HepG2 (cell line): Measurements from ENCODE around the gene CTF1. TPM values are rescaled to one million over a fixed set of nuclear protein-coding genes. Genes with fewer than 3 reads are reported as not detected.

Source experiments
- AGO2 ChIP-seq: fragments of 200-400 bp; formaldehyde crosslinking; optimal IDR thresholded peaks from 2 replicates; pipeline ENCODE3; 2017; ENCODE audit warnings: mild to moderate bottlenecking, low read depth, low read length, moderate library complexity
- FIP1L1 ChIP-seq: fragments of 200-400 bp; formaldehyde crosslinking; IDR thresholded peaks from 2 replicates; pipeline ENCODE4 v1.6.1; 2018; ENCODE audit warnings: low read depth, mild to moderate bottlenecking, low read length, moderate library complexity, borderline replicate concordance; ENCODE audit not compliant: insufficient read depth
- KAT7 ChIP-seq: IDR thresholded peaks from 2 replicates; pipeline ENCODE4 v1.6.1; 2018; ENCODE audit warnings: borderline replicate concordance, missing compliant biosample characterization
- MAZ ChIP-seq, 2 experiments: sonication (generic) in 1 of 2; formaldehyde crosslinking in 1 of 2; IDR thresholded peaks; 2 replicates each; pipeline versions ENCODE4 v1.5.0 to v1.6.1; 2012 to 2020; ENCODE audit warnings: low read depth in 2 of 2, mild to moderate bottlenecking in 2 of 2, borderline replicate concordance in 1 of 2, improper control_type of control experiment in 1 of 2, low read length in 1 of 2, missing genetic modification reagents in 1 of 2, moderate library complexity in 1 of 2
- RCOR2 ChIP-seq: IDR thresholded peaks from 2 replicates; pipeline ENCODE4 v1.6.1; 2016; ENCODE audit warnings: missing biosample characterization, missing genetic modification reagents
- SMAD3 ChIP-seq: sonication (generic); formaldehyde crosslinking; IDR thresholded peaks from 2 replicates; pipeline ENCODE4 v1.4.0; 2020; ENCODE audit warnings: missing genetic modification reagents
- THAP9 ChIP-seq: sonication (generic); formaldehyde crosslinking; IDR thresholded peaks from 2 replicates; pipeline ENCODE4; 2020; ENCODE audit warnings: missing genetic modification reagents, mild to moderate bottlenecking, borderline replicate concordance
- ZBTB1 ChIP-seq: sonication (generic); formaldehyde crosslinking; IDR thresholded peaks from 2 replicates; pipeline ENCODE4 v1.4.0; 2020; ENCODE audit warnings: missing genetic modification reagents, borderline replicate concordance
- ZFP82 ChIP-seq: sonication (generic); formaldehyde crosslinking; IDR thresholded peaks from 2 replicates; pipeline ENCODE4 v1.5.1; 2020; ENCODE audit warnings: mild to moderate bottlenecking, missing genetic modification reagents, borderline replicate concordance
- ZFP90 ChIP-seq: sonication (generic); formaldehyde crosslinking; IDR thresholded peaks from 2 replicates; pipeline ENCODE4 v1.8.0; 2022; ENCODE audit warnings: missing genetic modification reagents, mild to moderate bottlenecking, inconsistent platforms, borderline replicate concordance
- ZFX ChIP-seq: sonication (generic); formaldehyde crosslinking; IDR thresholded peaks from 2 replicates; pipeline ENCODE4 v1.4.0; 2020; ENCODE audit warnings: mild to moderate bottlenecking, low read depth, missing genetic modification reagents, moderate library complexity
- ZMYM3 ChIP-seq: sonication (generic); formaldehyde crosslinking; IDR thresholded peaks from 2 replicates; pipeline ENCODE4 v1.5.1; 2020; ENCODE audit warnings: mild to moderate bottlenecking, missing genetic modification reagents
- ZNF687 ChIP-seq: sonication (generic); formaldehyde crosslinking; IDR thresholded peaks from 2 replicates; pipeline ENCODE4 v1.5.1; 2020; ENCODE audit warnings: mild to moderate bottlenecking, missing genetic modification reagents, moderate library complexity
- ZNF747 ChIP-seq: sonication (generic); formaldehyde crosslinking; IDR thresholded peaks from 2 replicates; pipeline ENCODE4 v1.8.1; 2023; ENCODE audit warnings: missing genetic modification reagents, mild to moderate bottlenecking, borderline replicate concordance
- ZNF768 ChIP-seq: sonication (generic); formaldehyde crosslinking; IDR thresholded peaks from 2 replicates; pipeline ENCODE4 v1.4.0; 2020; ENCODE audit warnings: missing genetic modification reagents
- ZSCAN12 ChIP-seq: sonication (generic); formaldehyde crosslinking; IDR thresholded peaks from 2 replicates; pipeline ENCODE4 v1.9.0; 2021; ENCODE audit warnings: mild to moderate bottlenecking, missing genetic modification reagents
- polyA plus RNA-seq, 8 experiments: library from polyadenylated mRNA; depleted of rRNA in 3 of 8; stranded (reverse) in 7 of 8; unstranded in 1 of 8; fragments of >200 nt; fragmentation: Illumina TruSeq in 4 of 8; extraction: Trizol in 4 of 8; gene quantifications; 2 replicates each; pipeline versions ENCODE4 v1.2.1 to v1.2.3, GENCODE V29; 2011 to 2016; ENCODE audit warnings: low read depth in 4 of 8, missing spikeins in 1 of 8, mixed read lengths in 1 of 8; ENCODE audit not compliant: insufficient read depth in 1 of 8
- total RNA-seq, 5 experiments: library from RNA; depleted of rRNA; stranded (reverse); fragments of >200 nt; fragmentation: Illumina TruSeq; extraction: Trizol; gene quantifications; 2 replicates each; pipeline ENCODE4 v1.2.3, GENCODE V29; 2016; ENCODE audit warnings: low read depth in 1 of 5
- TF ChIP-seq, protein P1 (sequence below): sonication (generic); formaldehyde crosslinking; IDR thresholded peaks from 2 replicates; pipeline ENCODE4 v1.4.0; 2020; ENCODE audit warnings: mild to moderate bottlenecking, missing genetic modification reagents, borderline replicate concordance

Gene CTF1
- total and polyA plus RNA-seq, 2 of the 13 experiments (the other 11 are each of a cell fraction or from before 2014, with no cell fraction given), result 0.13 to 1.8 TPM

DNA sequence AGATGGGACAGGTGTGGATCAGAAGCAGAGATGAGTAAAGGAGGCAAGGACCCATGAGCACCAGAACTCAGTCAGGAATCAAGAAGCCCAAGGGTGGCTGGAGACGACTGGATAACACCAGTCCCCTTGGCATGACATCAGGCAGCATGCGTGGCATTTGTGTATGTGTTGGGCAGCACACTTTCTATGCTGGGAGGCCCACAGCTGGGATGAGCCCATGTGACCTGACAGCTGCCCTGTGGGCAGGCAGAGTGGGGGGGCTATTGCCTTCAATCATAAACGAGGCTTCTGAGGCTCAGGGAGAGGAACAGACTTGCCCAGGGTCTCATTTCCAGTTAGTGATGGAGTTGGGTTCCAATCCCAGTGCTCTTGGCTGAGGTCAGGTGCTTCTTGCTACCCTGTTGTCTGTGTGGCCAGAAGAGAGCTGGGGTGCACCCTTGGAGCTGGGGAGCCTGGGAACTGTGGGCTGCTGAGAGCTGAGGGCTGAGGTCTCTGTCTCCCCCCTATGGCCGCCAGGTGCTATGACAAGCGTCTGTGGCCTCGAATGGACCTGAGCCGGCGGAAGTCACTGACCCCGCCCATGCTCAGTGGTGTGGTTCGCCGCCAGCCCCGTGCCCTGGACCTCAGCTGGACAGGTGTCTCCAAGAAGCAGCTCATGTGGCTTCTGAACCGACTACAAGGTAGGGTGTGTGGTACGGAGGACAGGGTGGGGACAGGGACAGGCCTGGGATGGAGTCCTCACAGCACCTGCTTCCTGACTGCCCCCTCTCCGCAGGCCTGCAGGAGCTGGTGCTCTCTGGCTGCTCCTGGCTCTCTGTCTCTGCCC, 45.4 kb downstream of the CTF1 start (continued):
- TF ChIP-seq ZFP90 (CRISPR knock-in tag) (0 out of 2 replicates have a peak, but pooled peaks have one; percentile 70), THAP9 (CRISPR knock-in tag) (peak; percentile 47; the same call in 1 of the 2 replicates), MAZ (IDR thresholded peaks at IDR 0.05; ENCODE audit: borderline replicate concordance, low read depth, low read length) (0 out of 2 replicates have a peak, but pooled peaks have one; percentile 12), MAZ (CRISPR knock-in tag; IDR thresholded peaks at IDR 0.05; ENCODE audit: low read depth) (0 out of 2 replicates have a peak, but pooled peaks have one; percentile 50), ZMYM3 (CRISPR knock-in tag) (0 out of 2 replicates have a peak, but pooled peaks have one; percentile 29), KAT7 (CRISPR knock-in tag) (peak; percentile 34; the same call in 1 of the 2 replicates), ZSCAN12 (CRISPR knock-in tag) (no peak), ZFP82 (CRISPR knock-in tag) (0 out of 2 replicates have a peak, but pooled peaks have one; percentile 44), ZBTB1 (CRISPR knock-in tag) (no peak), AGO2 (peak; percentile 70), ZNF768 (CRISPR knock-in tag) (peak; percentile 57; the same call in 1 of the 2 replicates), ZNF687 (CRISPR knock-in tag) (peak; percentile 97), ZFX (CRISPR knock-in tag) (peak; percentile 54; the same call in 1 of the 2 replicates), ZNF747 (CRISPR knock-in tag) (0 out of 2 replicates have a peak, but pooled peaks have one; percentile 30), FIP1L1 (no peak), SMAD3 (CRISPR knock-in tag) (peak; percentile 35; the same call in 1 of the 2 replicates), RCOR2 (CRISPR knock-in tag) (no peak)
- TF ChIP-seq, protein P1, sequence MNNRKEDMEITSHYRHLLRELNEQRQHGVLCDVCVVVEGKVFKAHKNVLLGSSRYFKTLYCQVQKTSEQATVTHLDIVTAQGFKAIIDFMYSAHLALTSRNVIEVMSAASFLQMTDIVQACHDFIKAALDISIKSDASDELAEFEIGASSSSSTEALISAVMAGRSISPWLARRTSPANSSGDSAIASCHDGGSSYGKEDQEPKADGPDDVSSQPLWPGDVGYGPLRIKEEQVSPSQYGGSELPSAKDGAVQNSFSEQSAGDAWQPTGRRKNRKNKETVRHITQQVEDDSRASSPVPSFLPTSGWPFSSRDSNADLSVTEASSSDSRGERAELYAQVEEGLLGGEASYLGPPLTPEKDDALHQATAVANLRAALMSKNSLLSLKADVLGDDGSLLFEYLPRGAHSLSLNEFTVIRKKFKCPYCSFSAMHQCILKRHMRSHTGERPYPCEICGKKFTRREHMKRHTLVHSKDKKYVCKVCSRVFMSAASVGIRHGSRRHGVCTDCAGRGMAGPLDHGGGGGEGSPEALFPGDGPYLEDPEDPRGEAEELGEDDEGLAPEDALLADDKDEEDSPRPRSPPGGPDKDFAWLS (CRISPR knock-in tag), result peak; percentile 89; the same call in 1 of the 2 replicates
